Stomach smooth muscle (tissue), 2 donors: ENCODE measurements around the gene USP10.

Source experiments
- H3K27ac ChIP-seq: one replicate; pipeline ENCODE4 v1.7.0; 2013; ENCODE audit warnings: mild to moderate bottlenecking, low read length, inconsistent platforms
- H3K27me3 ChIP-seq, 2 donors: one replicate each; pipeline ENCODE4 v1.7.0; 2013; ENCODE audit warnings: low read length in 2 of 2; ENCODE audit not compliant: insufficient read depth in 2 of 2, control insufficient read depth in 1 of 2
- H3K36me3 ChIP-seq, 2 donors: one replicate each; pipeline ENCODE4 v1.7.0; 2013; ENCODE audit warnings: low read length in 2 of 2; ENCODE audit not compliant: control insufficient read depth in 2 of 2, insufficient read depth in 2 of 2
- H3K4me1 ChIP-seq: one replicate; pipeline ENCODE4 v1.7.0; 2013; ENCODE audit warnings: low read length; ENCODE audit not compliant: control insufficient read depth, insufficient read depth
- H3K4me3 ChIP-seq, 2 donors: one replicate each; pipeline ENCODE4 v1.7.0; 2013; ENCODE audit warnings: low read length in 2 of 2
- H3K9ac ChIP-seq, 2 donors: one replicate each; pipeline ENCODE4 v1.7.0; 2013; ENCODE audit warnings: low read length in 2 of 2, mild to moderate bottlenecking in 1 of 2
- H3K9me3 ChIP-seq, 2 donors: one replicate each; pipeline ENCODE4 v1.7.0; 2013; ENCODE audit warnings: low read length in 2 of 2; ENCODE audit not compliant: control insufficient read depth in 2 of 2
- donor health status: healthy.
- donor health status: Pancreatic carcinoma.

Gene USP10

GRCh38 chr16:84763629-84764028 is 63.8 kb downstream of the USP10 start:
- Histone ChIP-seq H3K9me3 (no peaks in the 10 kb centered on the region), H3K9ac (no peak overlapping the region), H3K4me3 (no peak overlapping the region), H3K27me3 (no peaks in the 10 kb centered on the region), H3K36me3 (peaks cover 44 to 53% of the 10 kb centered on the region in 2 donors), H3K27ac (no peak overlapping the region), H3K4me1 (no peaks in the 10 kb centered on the region)

GRCh38 chr16:84764970-84765369 is 65.2 kb downstream of the USP10 start:
- peaks cover 51 to 63% of the 10 kb centered on the region in 2 donors for H3K36me3 ChIP-seq
- H3K9ac ChIP-seq = no peak overlapping the region
- no peak overlapping the region for H3K27ac ChIP-seq
- no peaks in the 10 kb centered on the region for H3K27me3 ChIP-seq
- no peaks in the 10 kb centered on the region for H3K4me1 ChIP-seq
- H3K9me3 ChIP-seq = no peaks in the 10 kb centered on the region
- no peak overlapping the region for H3K4me3 ChIP-seq

GRCh38 chr16:84765616-84766580 is 66.1 kb downstream of the USP10 start:
- H3K27ac ChIP-seq = no peak overlapping the region
- H3K36me3 ChIP-seq = peaks cover 44 to 61% of the 10 kb centered on the region in 2 donors
- no peak overlapping the region for H3K9ac ChIP-seq
- no peaks in the 10 kb centered on the region for H3K9me3 ChIP-seq
- no peaks in the 10 kb centered on the region for H3K27me3 ChIP-seq
- no peaks in the 10 kb centered on the region for H3K4me1 ChIP-seq
- H3K4me3 ChIP-seq = no peak overlapping the region

GRCh38 chr16:84766978-84767773 is 67.4 kb downstream of the USP10 start:
- no peaks in the 10 kb centered on the region for H3K9me3 ChIP-seq

GRCh38 chr16:84768061-84768807 is 68.4 kb downstream of the USP10 start:
- H3K4me1 ChIP-seq = no peaks in the 10 kb centered on the region
- no peaks in the 10 kb centered on the region for H3K27me3 ChIP-seq
- H3K27ac ChIP-seq = no peak overlapping the region
- no peaks in the 10 kb centered on the region for H3K9me3 ChIP-seq
- no peak overlapping the region for H3K9ac ChIP-seq
- peaks cover 35 to 53% of the 10 kb centered on the region in 2 donors for H3K36me3 ChIP-seq
- no peak overlapping the region for H3K4me3 ChIP-seq

More at GRCh38 chr16:84766978-84767773, 67.4 kb downstream of the USP10 start:
- Histone ChIP-seq H3K27me3 (no peaks in the 10 kb centered on the region), H3K9ac (no peak overlapping the region), H3K4me1 (no peaks in the 10 kb centered on the region), H3K36me3 (peaks cover 34 to 52% of the 10 kb centered on the region in 2 donors), H3K4me3 (no peak overlapping the region), H3K27ac (no peak overlapping the region)

GRCh38 chr16:84768808-84769197 is 69.0 kb downstream of the USP10 start:
- Histone ChIP-seq H3K4me1 (no peaks in the 10 kb centered on the region), H3K9ac (no peak overlapping the region), H3K9me3 (no peaks in the 10 kb centered on the region), H3K27me3 (no peaks in the 10 kb centered on the region), H3K27ac (no peak overlapping the region), H3K4me3 (no peak overlapping the region), H3K36me3 (peaks cover 33 to 51% of the 10 kb centered on the region in 2 donors)

- Histone ChIP-seq H3K27me3 (no peaks in the 10 kb centered on the region), H3K4me1 (no peaks in the 10 kb centered on the region), H3K9me3 (no peaks in the 10 kb centered on the region), H3K36me3 (peaks cover 27 to 45% of the 10 kb centered on the region in 2 donors), H3K9ac (no peak overlapping the region), H3K4me3 (no peak overlapping the region), H3K27ac (no peak overlapping the region)
Measured at GRCh38 chr16:84769416-84769815, 69.6 kb downstream of the USP10 start.

- Histone ChIP-seq H3K27ac (no peak overlapping the region), H3K27me3 (no peaks in the 10 kb centered on the region), H3K4me1 (peaks cover 2% of the 10 kb centered on the region), H3K36me3 (peaks cover 27 to 48% of the 10 kb centered on the region in 2 donors), H3K4me3 (no peak overlapping the region), H3K9ac (no peak overlapping the region), H3K9me3 (no peaks in the 10 kb centered on the region)
Measured at GRCh38 chr16:84773312-84773711, 73.5 kb downstream of the USP10 start.

GRCh38 chr16:84774810-84775209 is 75.0 kb downstream of the USP10 start:
- Histone ChIP-seq H3K36me3 (peaks cover 27 to 46% of the 10 kb centered on the region in 2 donors), H3K27me3 (no peaks in the 10 kb centered on the region), H3K9me3 (no peaks in the 10 kb centered on the region), H3K27ac (no peak overlapping the region), H3K4me3 (no peak overlapping the region), H3K9ac (no peak overlapping the region), H3K4me1 (peaks cover 2% of the 10 kb centered on the region)

- Histone ChIP-seq H3K27ac (no peak overlapping the region), H3K4me3 (no peak overlapping the region), H3K9ac (no peak overlapping the region)
Measured at GRCh38 chr16:84775262-84775810, 75.5 kb downstream of the USP10 start.

More at GRCh38 chr16:84775262-84775810, 75.5 kb downstream of the USP10 start:
- peaks cover 30 to 46% of the 10 kb centered on the region in 2 donors for H3K36me3 ChIP-seq
- H3K27me3 ChIP-seq = no peaks in the 10 kb centered on the region
- H3K4me1 ChIP-seq = peaks cover 2% of the 10 kb centered on the region
- H3K9me3 ChIP-seq = no peaks in the 10 kb centered on the region
